Esophagus squamous epithelium (tissue), 5 donors: Measurements from ENCODE around the gene PCDHA1. TPM values are rescaled to one million over a fixed set of nuclear protein-coding genes. Genes with fewer than 3 reads are reported as not detected.

ENCODE experiments used
- DNase-seq: peaks from one replicate; lab custom pipeline; 2025; lab: John Stamatoyannopoulos, UW
- H3K27ac ChIP-seq, 4 donors: fragments of 200-600 bp; sonication (generic); one replicate each; pipeline ENCODE4 v1.5.1; 2016 to 2019; ENCODE audit warnings: mild to moderate bottlenecking in 1 of 4
- H3K27me3 ChIP-seq, 4 donors: fragments of 200-600 bp; sonication (generic); 1 replicate in 3 of 4; 2 replicates in 1 of 4; pipeline versions ENCODE4 v1.5.1 to v1.6.0; 2017 to 2021; ENCODE audit warnings: antibody characterized with exemption in 1 of 4
- H3K36me3 ChIP-seq, 3 donors: fragments of 200-600 bp; sonication (generic); one replicate each; pipeline ENCODE4 v1.5.1; 2016 to 2019
- H3K4me1 ChIP-seq, 3 donors: fragments of 200-600 bp; sonication (generic); one replicate each; pipeline ENCODE4 v1.5.1; 2017 to 2019
- H3K4me3 ChIP-seq, 4 donors: fragments of 200-600 bp; sonication (generic); 1 replicate in 3 of 4; 2 replicates in 1 of 4; pipeline ENCODE4 v1.5.1; 2016 to 2019; ENCODE audit warnings: mild to moderate bottlenecking in 2 of 4, moderate library complexity in 1 of 4
- H3K9me3 ChIP-seq, 3 donors: fragments of 200-600 bp; sonication (generic); one replicate each; pipeline ENCODE4 v1.5.1; 2016 to 2019
- CTCF ChIP-seq, 6 experiments: fragments of 450-650 bp in 4 of 6; fragments of 200-600 bp in 2 of 6; sonication (generic) in 2 of 6; IDR thresholded peaks; one replicate each; pipeline ENCODE4 v1.5.1; 2016 to 2019; ENCODE audit warnings: antibody characterized with exemption in 6 of 6, mild to moderate bottlenecking in 4 of 6, moderate library complexity in 4 of 6
- POLR2A ChIP-seq, 4 donors: fragments of 450-650 bp; IDR thresholded peaks; one replicate each; pipeline ENCODE4 v1.6.1; 2017; ENCODE audit warnings: antibody characterized with exemption in 4 of 4, mild to moderate bottlenecking in 4 of 4, moderate library complexity in 3 of 4
- WGBS, 2 donors: methylation state at CpG; one replicate each; pipeline ENCODE4 v1.1.5; 2018; 5-methylcytosine and 5-hydroxymethylcytosine counted together
- intact Hi-C: fragments of 100-400 bp; cut with DNase I; formaldehyde crosslinking; loops from one replicate; pipeline ENCODE4 v1.15.0; 2022
- total RNA-seq, 4 donors: library from RNA; depleted of rRNA; stranded (reverse); fragments of >200 nt; gene quantifications; one replicate each; pipeline ENCODE4 v1.1.0, GENCODE V29; 2016
- donor health status: DM: yes; HTN: yes; CAD: no.

Gene PCDHA1
- total RNA-seq, 4 donors from 2014 or later: not detected

- no peak for DNase-seq
- WGBS, 2 donors: 46 to 56% methylated on average over 3 of the region's 3 CpGs
- no peaks in the 10 kb centered on the region for H3K9me3 ChIP-seq
- H3K4me1 ChIP-seq: peaks cover 0 to 18% (median 4%) of the 10 kb centered on the region in 3 donors
- no peaks in the 10 kb centered on the region for H3K36me3 ChIP-seq
- no peak overlapping the region for H3K4me3 ChIP-seq
- H3K27ac ChIP-seq: no peak overlapping the region
- TF ChIP-seq POLR2A (IDR thresholded peaks at IDR 0.05) (no peak), CTCF (IDR thresholded peaks at IDR 0.05) (no peak)
- peaks cover 0 to 3% (median 0%) of the 10 kb centered on the region in 4 donors for H3K27me3 ChIP-seq
- intact Hi-C loops: no loop called here
Observed at GRCh38 chr5:141039517-141039916, 253.6 kb downstream of the PCDHA1 start.

- WGBS, 2 donors: 17 to 25% methylated on average over 23 to 24 of the region's 24 CpGs
- no peaks in the 10 kb centered on the region for H3K9me3 ChIP-seq
- TF ChIP-seq CTCF (IDR thresholded peaks at IDR 0.05) (peak in 2 of 6 experiments; percentile 11 to 31), POLR2A (IDR thresholded peaks at IDR 0.05) (no peak)
- peaks cover 0 to 4% (median 0%) of the 10 kb centered on the region in 4 donors for H3K27me3 ChIP-seq
- intact Hi-C loops: no loop called here
- H3K36me3 ChIP-seq: no peaks in the 10 kb centered on the region
- H3K4me1 ChIP-seq: peaks cover 0 to 18% (median 4%) of the 10 kb centered on the region in 3 donors
- H3K4me3 ChIP-seq: peak overlapping the region in 3 of 4 donors; percentile 10 to 57 (median 21)
- no peak for DNase-seq
- H3K27ac ChIP-seq: peak overlapping the region in 1 of 4 donors; percentile 60
Observed at GRCh38 chr5:141040093-141040770, 254.3 kb downstream of the PCDHA1 start.

- TF ChIP-seq POLR2A (IDR thresholded peaks at IDR 0.05) (peak in 1 of 4 donors; percentile 12), CTCF (IDR thresholded peaks at IDR 0.05) (peak; percentile 30 to 85 (median 62))
- peaks cover 0 to 4% (median 0%) of the 10 kb centered on the region in 4 donors for H3K27me3 ChIP-seq
- intact Hi-C loops: no loop called here
- no peaks in the 10 kb centered on the region for H3K9me3 ChIP-seq
- no peaks in the 10 kb centered on the region for H3K36me3 ChIP-seq
- DNase-seq: peak; percentile 11
- 8 to 16% methylated on average over 17 to 25 of the region's 25 CpGs for WGBS, 2 donors
- peaks cover 0 to 18% (median 4%) of the 10 kb centered on the region in 3 donors for H3K4me1 ChIP-seq
- peak overlapping the region in 3 of 4 donors; percentile 10 to 57 (median 21) for H3K4me3 ChIP-seq
- H3K27ac ChIP-seq: peak overlapping the region in 1 of 4 donors; percentile 60
Observed at GRCh38 chr5:141040771-141041426, 255.0 kb downstream of the PCDHA1 start.

- Histone ChIP-seq H3K36me3 (no peaks in the 10 kb centered on the region), H3K9me3 (no peaks in the 10 kb centered on the region), H3K27ac (no peak overlapping the region), H3K27me3 (peaks cover 0 to 7% (median 0%) of the 10 kb centered on the region in 4 donors), H3K4me3 (no peak overlapping the region), H3K4me1 (peaks cover 0 to 18% (median 4%) of the 10 kb centered on the region in 3 donors)
- intact Hi-C loops: no loop called here
- WGBS, 2 donors: 24 to 26% methylated on average over 4 of the region's 4 CpGs
- no peak for TF ChIP-seq CTCF (IDR thresholded peaks at IDR 0.05)
- no peak for DNase-seq
Observed at GRCh38 chr5:141041427-141041785, 255.5 kb downstream of the PCDHA1 start.

GRCh38 chr5:141042555-141042954 lies 256.6 kb downstream of the PCDHA1 start:
- no peaks in the 10 kb centered on the region for H3K9me3 ChIP-seq
- WGBS, 2 donors: 62 to 65% methylated on average over 1 of the region's 1 CpG
- no peaks in the 10 kb centered on the region for H3K36me3 ChIP-seq
- H3K27me3 ChIP-seq: peaks cover 0 to 17% (median 0%) of the 10 kb centered on the region in 4 donors
- no peak for DNase-seq
- intact Hi-C loops: no loop called here
- H3K4me3 ChIP-seq: no peak overlapping the region
- peaks cover 0 to 18% (median 4%) of the 10 kb centered on the region in 3 donors for H3K4me1 ChIP-seq
- TF ChIP-seq POLR2A (IDR thresholded peaks at IDR 0.05) (no peak), CTCF (IDR thresholded peaks at IDR 0.05) (no peak)
- no peak overlapping the region for H3K27ac ChIP-seq
